H9 (cell line): ENCODE measurements around the gene LCNL1. TPM values are rescaled to one million over a fixed set of nuclear protein-coding genes. Genes with fewer than 3 reads are reported as not detected.

ENCODE experiments used
- DNase-seq: peaks from one replicate; pipeline ENCODE4 v3.0.0-alpha.2; 2017
- H2AFZ ChIP-seq: one replicate; pipeline ENCODE4 v1.6.1; 2013; ENCODE audit warnings: mild to moderate bottlenecking, low read length, control low read depth, moderate library complexity
- H2AK5ac ChIP-seq: 2 replicates; pipeline ENCODE4 v1.6.1; 2013; ENCODE audit warnings: low read length, control low read depth, mixed read lengths; ENCODE audit not compliant: insufficient read length
- H2BK120ac ChIP-seq: one replicate; pipeline ENCODE4 v1.6.1; 2013; ENCODE audit warnings: low read depth, mild to moderate bottlenecking, low read length, control low read depth, inconsistent platforms; ENCODE audit not compliant: poor library complexity, severe bottlenecking
- H2BK12ac ChIP-seq: 2 replicates; pipeline ENCODE4 v1.6.1; 2013; ENCODE audit warnings: low read length, control low read depth, mixed read lengths, low read depth; ENCODE audit not compliant: insufficient read length
- H2BK15ac ChIP-seq: 2 replicates; pipeline ENCODE4 v1.6.1; 2013; ENCODE audit warnings: low read depth, low read length, control low read depth
- H2BK20ac ChIP-seq: one replicate; pipeline ENCODE4 v1.6.1; 2013; ENCODE audit warnings: low read depth, mild to moderate bottlenecking, low read length, control low read depth, inconsistent platforms; ENCODE audit not compliant: poor library complexity, severe bottlenecking
- H2BK5ac ChIP-seq: 2 replicates; pipeline ENCODE4 v1.6.1; 2013; ENCODE audit warnings: low read length, control low read depth, mixed read lengths; ENCODE audit not compliant: insufficient read length
- H3K14ac ChIP-seq: 2 replicates; pipeline ENCODE4 v1.6.1; 2013; ENCODE audit warnings: low read length, control low read depth; ENCODE audit not compliant: insufficient read depth
- H3K18ac ChIP-seq: 2 replicates; pipeline ENCODE4 v1.6.1; 2013; ENCODE audit warnings: low read depth, mild to moderate bottlenecking, mixed read lengths, low read length, control low read depth; ENCODE audit not compliant: insufficient read length
- H3K23ac ChIP-seq: 2 replicates; pipeline ENCODE4 v1.6.1; 2013; ENCODE audit warnings: low read length, control low read depth, mixed read lengths, low read depth; ENCODE audit not compliant: insufficient read length
- H3K23me2 ChIP-seq: 2 replicates; pipeline ENCODE4 v1.6.1; 2013; ENCODE audit warnings: low read depth, mild to moderate bottlenecking, mixed read lengths, low read length, control low read depth; ENCODE audit not compliant: insufficient read length, poor library complexity, severe bottlenecking
- H3K27ac ChIP-seq: 2 replicates; pipeline ENCODE4 v1.5.1; 2013; ENCODE audit warnings: low read length, control low read depth, mixed read lengths, low read depth; ENCODE audit not compliant: insufficient read length
- H3K27me3 ChIP-seq: 2 replicates; pipeline ENCODE4 v1.6.1; 2013; ENCODE audit warnings: low read length, control low read depth, inconsistent platforms; ENCODE audit not compliant: insufficient read depth
- H3K4ac ChIP-seq: 2 replicates; pipeline ENCODE4 v1.6.1; 2013; ENCODE audit warnings: low read depth, mild to moderate bottlenecking, control low read depth, inconsistent platforms, low read length, moderate library complexity
- H3K4me1 ChIP-seq: 2 replicates; pipeline ENCODE4 v1.6.1; 2013; ENCODE audit warnings: low read length, control low read depth, inconsistent platforms; ENCODE audit not compliant: insufficient read depth
- H3K4me2 ChIP-seq: 2 replicates; pipeline ENCODE4 v1.6.1; 2013; ENCODE audit warnings: low read length, control low read depth, mixed read lengths; ENCODE audit not compliant: insufficient read length, insufficient read depth
- H3K56ac ChIP-seq: 2 replicates; pipeline ENCODE4 v1.6.1; 2013; ENCODE audit warnings: low read depth, mild to moderate bottlenecking, mixed read lengths, low read length, control low read depth; ENCODE audit not compliant: insufficient read length
- H3K79me1 ChIP-seq: 2 replicates; pipeline ENCODE4 v1.6.1; 2013; ENCODE audit warnings: low read depth, mild to moderate bottlenecking, moderate library complexity, low read length, control low read depth, inconsistent platforms; ENCODE audit not compliant: insufficient read depth, poor library complexity, severe bottlenecking
- H3K79me2 ChIP-seq: 2 replicates; pipeline ENCODE4 v1.6.1; 2013; ENCODE audit warnings: low read length, control low read depth, inconsistent platforms; ENCODE audit not compliant: insufficient read depth
- H3K9ac ChIP-seq: 2 replicates; pipeline ENCODE4 v1.6.1; 2013; ENCODE audit warnings: low read length, control low read depth, mixed read lengths; ENCODE audit not compliant: insufficient read length; ENCODE audit errors: extremely low read depth
- H3K9me3 ChIP-seq: one replicate; pipeline ENCODE4 v1.6.1; 2013; ENCODE audit warnings: low read depth, low read length, inconsistent platforms; ENCODE audit not compliant: control insufficient read depth
- H3T11ph ChIP-seq: one replicate; pipeline ENCODE4 v1.6.1; 2013; ENCODE audit warnings: mild to moderate bottlenecking, low read length, control low read depth, inconsistent platforms
- H4K20me1 ChIP-seq: one replicate; pipeline ENCODE4 v1.6.1; 2013; ENCODE audit not compliant: control insufficient read depth, insufficient read length, insufficient read depth
- H4K5ac ChIP-seq: 2 replicates; pipeline ENCODE4 v1.6.1; 2013; ENCODE audit warnings: low read depth, mild to moderate bottlenecking, mixed read lengths, low read length, control low read depth; ENCODE audit not compliant: insufficient read length
- H4K8ac ChIP-seq: replicated peaks from 2 replicates; pipeline ENCODE4 v1.6.1; 2013; ENCODE audit warnings: low read length, control low read depth, mixed read lengths, low read depth; ENCODE audit not compliant: insufficient read length
- H4K91ac ChIP-seq: 2 replicates; pipeline ENCODE4 v1.6.1; 2013; ENCODE audit warnings: low read depth, mild to moderate bottlenecking, moderate library complexity, mixed read lengths, low read length, control low read depth; ENCODE audit not compliant: insufficient read length
- H3K27ac Mint-ChIP-seq, 3 experiments: 2 replicates in 2 of 3; 3 replicates in 1 of 3; pipeline ENCODE4 v1.8.0; 2020 to 2021; ENCODE audit warnings: mixed read lengths in 3 of 3, mild to moderate bottlenecking in 1 of 3, moderate library complexity in 1 of 3
- H3K27me3 Mint-ChIP-seq: 2 replicates; pipeline ENCODE4 v1.8.0; 2021; ENCODE audit warnings: low read depth, mild to moderate bottlenecking, moderate library complexity, mixed read lengths
- H3K36me3 Mint-ChIP-seq, 3 experiments: 2 replicates in 2 of 3; 3 replicates in 1 of 3; pipeline ENCODE4 v1.8.0; 2020 to 2021; ENCODE audit warnings: low read depth in 3 of 3, mixed read lengths in 3 of 3; ENCODE audit not compliant: insufficient read depth in 1 of 3
- H3K4me1 Mint-ChIP-seq, 2 experiments: 2 replicates each; pipeline ENCODE4 v1.8.0; 2020; ENCODE audit warnings: mixed read lengths in 2 of 2
- H3K4me3 Mint-ChIP-seq, 2 experiments: 2 replicates in 1 of 2; 3 replicates in 1 of 2; pipeline ENCODE4 v1.8.0; 2020 to 2021; ENCODE audit warnings: mild to moderate bottlenecking in 2 of 2, mixed read lengths in 2 of 2, moderate library complexity in 1 of 2
- H3K9me3 Mint-ChIP-seq, 2 experiments: 2 replicates in 1 of 2; 3 replicates in 1 of 2; pipeline ENCODE4 v1.8.0; 2020; ENCODE audit warnings: mild to moderate bottlenecking in 2 of 2, mixed read lengths in 2 of 2, moderate library complexity in 1 of 2
- WGBS: extraction: QIAGEN DNeasy Blood & Tissue Kit; methylation state at CpG from one replicate; pipeline ENCODE4 v1.1.7; 2013; ENCODE audit warnings: missing lambda C conversion rate, low lambda C conversion rate, mixed read lengths; ENCODE audit not compliant: insufficient read length; ENCODE audit errors: extremely low coverage; 5-methylcytosine and 5-hydroxymethylcytosine counted together
- total RNA-seq: library from RNA; stranded (reverse); gene quantifications from 2 replicates; pipeline ENCODE4 v1.2.1, GENCODE V29; 2021
- TF ChIP-seq, protein P1 (sequence below): fragments of 200-600 bp; sonication (generic); conservative IDR thresholded peaks from 3 replicates; pipeline ENCODE4 v1.8.0; 2021; ENCODE audit warnings: antibody characterized with exemption, mild to moderate bottlenecking

Gene LCNL1
- total RNA-seq, 1 experiment from 2014 or later, result 0.20 TPM

- Histone ChIP-seq H3K9ac (no peak overlapping the region), H3K79me1 (no peaks in the 10 kb centered on the region)
These were observed 46.1 kb upstream of the LCNL1 start for GRCh38 chr9:136936645-136937170.

More at GRCh38 chr9:136936645-136937170, 46.1 kb upstream of the LCNL1 start:
- Histone ChIP-seq H2BK12ac (no peak overlapping the region), H3K4me2 (no peak overlapping the region), H3K23me2 (no peaks in the 10 kb centered on the region), H3K4me1 (no peaks in the 10 kb centered on the region; the same call in 1 of the 2 replicates), H4K5ac (no peak overlapping the region), H2BK15ac (no peak overlapping the region), H2BK120ac (no peak overlapping the region), H3K79me2 (no peaks in the 10 kb centered on the region), H3K27ac (no peak overlapping the region), H2AFZ (no peak overlapping the region), H2BK20ac (no peak overlapping the region), H3T11ph (no peak overlapping the region), H3K18ac (no peak overlapping the region), H2BK5ac (no peak overlapping the region), H3K56ac (no peak overlapping the region), H4K91ac (no peak overlapping the region), H4K20me1 (no peaks in the 10 kb centered on the region), H4K8ac (no peak overlapping the region), H3K27me3 (no peaks in the 10 kb centered on the region), H3K23ac (no peak overlapping the region), H2AK5ac (no peak overlapping the region), H3K9me3 (no peaks in the 10 kb centered on the region), H3K14ac (no peak overlapping the region), H3K4ac (no peak overlapping the region)
- peak overlapping the region; percentile 15 to 68 (median 47); a peak in 2 of 7 replicates for H3K27ac Mint-ChIP-seq
- peaks cover 8 to 16% of the 10 kb centered on the region in 2 experiments for H3K4me1 Mint-ChIP-seq
- no peaks in the 10 kb centered on the region for H3K9me3 Mint-ChIP-seq
- H3K27me3 Mint-ChIP-seq, result peaks cover 3% of the 10 kb centered on the region; the same call in 1 of the 2 replicates
- TF ChIP-seq, protein P1, sequence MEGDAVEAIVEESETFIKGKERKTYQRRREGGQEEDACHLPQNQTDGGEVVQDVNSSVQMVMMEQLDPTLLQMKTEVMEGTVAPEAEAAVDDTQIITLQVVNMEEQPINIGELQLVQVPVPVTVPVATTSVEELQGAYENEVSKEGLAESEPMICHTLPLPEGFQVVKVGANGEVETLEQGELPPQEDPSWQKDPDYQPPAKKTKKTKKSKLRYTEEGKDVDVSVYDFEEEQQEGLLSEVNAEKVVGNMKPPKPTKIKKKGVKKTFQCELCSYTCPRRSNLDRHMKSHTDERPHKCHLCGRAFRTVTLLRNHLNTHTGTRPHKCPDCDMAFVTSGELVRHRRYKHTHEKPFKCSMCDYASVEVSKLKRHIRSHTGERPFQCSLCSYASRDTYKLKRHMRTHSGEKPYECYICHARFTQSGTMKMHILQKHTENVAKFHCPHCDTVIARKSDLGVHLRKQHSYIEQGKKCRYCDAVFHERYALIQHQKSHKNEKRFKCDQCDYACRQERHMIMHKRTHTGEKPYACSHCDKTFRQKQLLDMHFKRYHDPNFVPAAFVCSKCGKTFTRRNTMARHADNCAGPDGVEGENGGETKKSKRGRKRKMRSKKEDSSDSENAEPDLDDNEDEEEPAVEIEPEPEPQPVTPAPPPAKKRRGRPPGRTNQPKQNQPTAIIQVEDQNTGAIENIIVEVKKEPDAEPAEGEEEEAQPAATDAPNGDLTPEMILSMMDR, result no peak
- DNase-seq, result no peak
- WGBS, result no CpG with 5 or more reads among the region's 8 CpGs
- H3K4me3 Mint-ChIP-seq, result no peak overlapping the region
- peaks cover 16 to 71% (median 46%) of the 10 kb centered on the region in 3 experiments for H3K36me3 Mint-ChIP-seq
